ENCODE data around the gene PRLH.

The PRLH gene

DNA sequence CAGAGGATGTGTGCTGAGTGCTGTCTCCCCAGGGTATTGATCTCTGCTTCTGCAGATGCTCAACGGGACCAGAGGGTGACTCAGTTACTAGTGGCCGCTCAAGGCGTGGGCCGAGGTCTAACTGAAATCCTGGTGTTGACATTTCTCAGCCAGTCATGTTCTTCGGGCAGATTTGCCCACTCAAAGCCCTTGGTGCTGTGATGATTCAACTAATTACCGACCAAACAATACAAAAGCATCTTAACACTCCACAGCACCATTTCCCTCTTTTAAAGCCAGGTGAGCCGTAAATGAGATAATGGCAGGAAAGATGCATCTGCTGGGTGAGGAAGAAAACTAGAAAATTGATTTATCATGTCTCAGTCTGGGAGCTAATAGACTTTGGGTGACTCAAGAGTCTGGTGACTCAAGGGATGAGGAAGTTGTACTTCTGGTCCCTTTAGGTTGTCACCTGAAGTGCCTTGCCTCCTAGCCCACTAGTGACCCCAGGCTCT, 32.7 kb upstream of the PRLH start:
- Histone ChIP-seq H3K27me3 (ENCODE audit: low read depth) (no peaks in the 10 kb centered on the region), H3K9me3 (no peaks in the 10 kb centered on the region), H3K36me3 (replicated peaks) (no peaks in the 10 kb centered on the region), H3K4me1 (no peaks in the 10 kb centered on the region), H3K4me3 (no peak overlapping the region)
- no peak for DNase-seq (ENCODE audit: low spot score in 2 of 2)
- in situ Hi-C loops (cut with MboI; ENCODE audit: low sequenced_read_pairs), result no loop called here

DNA sequence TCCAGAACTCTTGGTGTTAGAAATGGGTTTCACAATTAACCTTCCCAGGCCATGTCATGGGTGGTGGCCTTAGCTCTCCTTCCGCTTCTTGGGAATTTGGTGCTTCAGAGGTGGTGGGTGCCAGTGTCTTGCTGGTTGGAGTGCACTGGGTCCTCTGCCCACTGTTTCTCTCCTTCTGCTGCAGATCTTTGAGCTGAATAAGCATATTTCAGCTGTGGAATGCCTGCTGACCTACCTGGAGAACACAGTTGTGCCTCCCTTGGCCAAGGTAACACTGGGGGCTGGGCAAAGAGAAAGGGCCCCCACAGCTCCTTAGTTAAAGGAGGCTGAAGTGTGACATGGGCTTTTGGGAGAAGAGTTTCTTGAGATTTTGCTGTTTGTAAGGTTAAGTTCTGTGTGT, 32.0 kb upstream of the PRLH start:
- Histone ChIP-seq H3K36me3 (replicated peaks) (no peaks in the 10 kb centered on the region), H3K4me3 (no peak overlapping the region), H3K27me3 (ENCODE audit: low read depth) (no peaks in the 10 kb centered on the region), H3K9me3 (no peaks in the 10 kb centered on the region), H3K4me1 (no peaks in the 10 kb centered on the region)
- in situ Hi-C loops (cut with MboI; ENCODE audit: low sequenced_read_pairs), result no loop called here
- DNase-seq (ENCODE audit: low spot score in 2 of 2), result no peak

DNA sequence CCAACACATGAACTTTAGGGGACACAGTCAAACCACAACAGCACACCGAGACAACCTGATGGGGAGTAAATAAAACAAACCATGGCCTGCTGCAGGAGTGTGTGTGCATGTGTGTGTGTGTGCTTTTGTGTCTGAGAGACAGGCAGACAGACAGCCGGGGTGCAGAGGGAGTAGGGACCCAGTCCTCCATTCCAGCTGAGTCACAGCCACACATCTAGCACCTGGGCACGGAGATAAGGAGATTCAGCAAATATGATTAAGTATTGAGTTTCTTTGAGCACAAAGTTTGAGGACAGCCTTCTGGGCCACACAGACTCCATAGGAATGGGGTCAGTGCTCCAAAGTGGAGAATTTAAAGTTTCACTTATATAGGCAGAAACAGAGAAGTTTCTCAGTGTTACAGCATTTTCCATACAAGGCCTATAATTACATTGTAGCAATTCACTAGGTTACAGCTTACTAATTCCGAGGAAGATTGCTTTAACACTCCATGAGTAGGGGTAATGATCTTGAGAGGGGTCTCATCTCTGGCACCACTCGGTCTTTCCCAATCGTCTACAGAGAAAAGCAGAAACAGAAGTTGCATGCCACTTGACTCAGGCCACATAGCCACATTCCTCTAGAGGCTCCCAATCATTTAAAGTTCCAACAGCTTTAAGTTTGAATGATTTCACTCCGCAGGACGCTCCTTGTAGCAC, 30.8 kb upstream of the PRLH start:
- in situ Hi-C loops (cut with MboI; ENCODE audit: low sequenced_read_pairs), result no loop called here
- no peaks in the 10 kb centered on the region for H3K27me3 ChIP-seq (ENCODE audit: low read depth)
- no peak overlapping the region for H3K4me3 ChIP-seq
- no peaks in the 10 kb centered on the region for H3K4me1 ChIP-seq
- DNase-seq (ENCODE audit: low spot score in 2 of 2), result no peak
- H3K9me3 ChIP-seq, result no peaks in the 10 kb centered on the region
- H3K36me3 ChIP-seq (replicated peaks), result no peaks in the 10 kb centered on the region

DNA sequence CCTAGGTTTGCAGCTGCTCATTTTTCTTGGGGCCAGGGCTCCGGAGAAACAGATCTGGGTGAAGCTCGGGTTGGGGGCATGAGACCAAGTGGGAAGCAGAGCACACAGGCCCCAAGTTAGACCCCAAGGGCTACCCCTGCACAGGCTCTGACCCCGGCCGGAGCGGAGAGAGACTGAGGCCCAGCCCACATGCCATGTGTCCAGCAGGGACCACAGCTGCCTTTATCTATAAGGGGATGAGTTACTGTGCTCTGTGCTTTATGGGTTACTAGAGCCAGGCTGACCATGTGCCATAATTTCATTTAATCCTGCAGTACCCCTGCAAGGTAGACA, 30.3 kb upstream of the PRLH start:
- in situ Hi-C loops (cut with MboI; ENCODE audit: low sequenced_read_pairs), result no loop called here
- no peaks in the 10 kb centered on the region for H3K9me3 ChIP-seq
- DNase-seq (ENCODE audit: low spot score in 2 of 2), result no peak
- no peaks in the 10 kb centered on the region for H3K36me3 ChIP-seq (replicated peaks)
- no peak overlapping the region for H3K4me3 ChIP-seq
- no peaks in the 10 kb centered on the region for H3K27me3 ChIP-seq (ENCODE audit: low read depth)
- H3K4me1 ChIP-seq, result no peaks in the 10 kb centered on the region

DNA sequence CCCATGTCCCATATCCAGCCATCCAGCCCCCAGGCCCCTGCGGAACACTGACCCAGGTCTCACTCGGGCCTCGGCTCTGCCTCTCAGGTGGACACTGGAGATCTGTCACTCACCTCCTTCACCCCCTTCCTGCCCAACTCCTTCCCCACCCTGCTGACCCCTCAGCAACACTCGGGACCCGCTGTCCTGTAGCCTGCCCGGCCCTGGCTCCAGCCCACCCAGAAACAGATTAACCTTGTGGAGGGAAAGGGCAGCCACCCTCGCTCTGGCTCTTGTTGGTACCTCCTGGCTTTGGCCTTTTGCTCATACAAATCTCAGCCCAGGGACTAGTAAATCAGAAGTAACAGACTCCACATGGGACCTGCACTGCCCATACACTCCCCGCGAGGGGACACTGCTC, 29.8 kb upstream of the PRLH start:
- H3K4me1 ChIP-seq, result no peaks in the 10 kb centered on the region
- H3K36me3 ChIP-seq (replicated peaks), result no peaks in the 10 kb centered on the region
- no peak overlapping the region for H3K4me3 ChIP-seq
- in situ Hi-C loops (cut with MboI; ENCODE audit: low sequenced_read_pairs), result no loop called here
- DNase-seq (ENCODE audit: low spot score in 2 of 2), result no peak
- H3K9me3 ChIP-seq, result no peaks in the 10 kb centered on the region
- H3K27me3 ChIP-seq (ENCODE audit: low read depth), result no peaks in the 10 kb centered on the region

DNA sequence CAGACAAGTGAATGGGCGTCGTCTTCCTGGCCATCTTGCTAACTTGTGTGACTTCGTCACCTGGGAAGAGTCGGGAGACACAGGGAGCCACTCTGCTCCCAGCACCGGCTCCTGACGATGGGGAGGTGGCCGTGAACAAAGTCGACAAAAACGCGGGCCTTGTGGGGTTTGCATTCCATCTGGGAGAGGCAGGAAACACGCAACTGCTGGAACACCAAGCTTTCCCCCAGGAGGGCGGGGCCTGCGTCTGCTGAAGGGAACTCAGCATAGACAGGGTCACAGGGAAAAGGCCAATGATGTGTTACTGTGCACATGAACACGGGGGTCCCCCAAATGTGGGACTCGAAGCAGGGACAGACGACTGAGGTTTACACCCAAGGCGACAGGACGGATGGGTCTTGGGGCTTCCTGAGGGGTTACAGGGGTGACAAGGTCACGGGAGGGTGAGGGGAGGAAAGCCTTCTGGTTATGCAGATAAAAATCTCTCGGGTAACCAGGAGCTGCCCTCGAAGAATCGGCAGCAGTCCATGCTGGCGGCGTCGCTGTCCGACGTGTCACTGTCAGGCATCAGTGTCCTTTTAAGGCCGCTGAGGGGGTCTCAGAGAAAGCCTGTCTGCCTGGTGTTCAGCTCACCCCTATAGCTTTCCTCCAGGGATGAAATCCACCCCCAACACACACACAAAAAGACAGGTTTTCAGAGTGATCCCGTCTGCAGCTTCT, 28.2 kb upstream of the PRLH start:
- Histone ChIP-seq H3K4me3 (no peak overlapping the region), H3K4me1 (no peaks in the 10 kb centered on the region), H3K27me3 (ENCODE audit: low read depth) (no peaks in the 10 kb centered on the region), H3K36me3 (replicated peaks) (no peaks in the 10 kb centered on the region), H3K9me3 (no peaks in the 10 kb centered on the region)
- in situ Hi-C loops (cut with MboI; ENCODE audit: low sequenced_read_pairs), result no loop called here
- DNase-seq (ENCODE audit: low spot score in 2 of 2), result no peak

DNA sequence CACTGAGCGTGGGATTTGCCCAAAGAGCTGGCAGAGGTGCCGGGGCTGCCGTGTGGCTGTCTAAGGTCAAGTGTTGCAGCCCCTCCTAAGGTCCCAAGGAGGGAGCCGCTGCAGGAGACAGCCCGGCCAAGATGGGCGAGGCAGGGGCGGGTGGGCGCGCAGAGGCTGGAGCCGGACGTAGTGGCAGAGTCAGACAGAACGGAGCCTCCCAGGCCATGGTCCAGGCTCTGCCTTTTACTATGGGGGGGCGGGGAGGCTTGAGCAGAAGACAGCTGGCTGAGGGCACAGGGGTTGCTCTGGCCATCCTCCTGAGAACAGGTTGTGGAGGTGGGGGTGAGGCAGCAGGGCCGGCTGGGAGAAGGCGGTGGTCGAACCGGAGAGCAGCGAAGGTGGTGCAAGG, 27.5 kb upstream of the PRLH start:
- in situ Hi-C loops (cut with MboI; ENCODE audit: low sequenced_read_pairs), result no loop called here
- Histone ChIP-seq H3K4me1 (no peaks in the 10 kb centered on the region), H3K9me3 (no peaks in the 10 kb centered on the region), H3K27me3 (ENCODE audit: low read depth) (no peaks in the 10 kb centered on the region), H3K36me3 (replicated peaks) (no peaks in the 10 kb centered on the region), H3K4me3 (no peak overlapping the region)
- no peak for DNase-seq (ENCODE audit: low spot score in 2 of 2)

DNA sequence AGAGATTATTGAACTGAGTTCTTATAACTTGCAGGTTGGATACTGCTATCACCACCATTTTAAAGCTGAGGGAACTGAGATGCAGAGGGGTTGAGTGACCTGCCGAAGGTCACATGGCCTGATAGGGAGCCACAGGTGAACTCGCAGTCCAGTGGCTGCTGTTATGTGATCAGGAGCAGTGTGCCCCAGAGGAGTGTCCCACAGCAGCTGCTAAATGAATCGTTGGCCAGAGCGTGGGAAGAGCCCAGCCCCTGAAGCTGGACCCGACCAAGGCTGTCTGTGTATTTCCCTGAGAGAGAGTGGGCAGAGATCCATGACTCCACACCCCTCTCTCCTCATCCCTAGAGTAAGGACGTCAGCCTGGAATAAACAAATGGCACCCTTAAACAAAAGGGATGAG, 26.7 kb upstream of the PRLH start:
- no peaks in the 10 kb centered on the region for H3K27me3 ChIP-seq (ENCODE audit: low read depth)
- no peaks in the 10 kb centered on the region for H3K9me3 ChIP-seq
- no peaks in the 10 kb centered on the region for H3K36me3 ChIP-seq (replicated peaks)
- no peak for DNase-seq (ENCODE audit: low spot score in 2 of 2)
- H3K4me3 ChIP-seq, result no peak overlapping the region
- in situ Hi-C loops (cut with MboI; ENCODE audit: low sequenced_read_pairs), result no loop called here
- no peaks in the 10 kb centered on the region for H3K4me1 ChIP-seq

DNA sequence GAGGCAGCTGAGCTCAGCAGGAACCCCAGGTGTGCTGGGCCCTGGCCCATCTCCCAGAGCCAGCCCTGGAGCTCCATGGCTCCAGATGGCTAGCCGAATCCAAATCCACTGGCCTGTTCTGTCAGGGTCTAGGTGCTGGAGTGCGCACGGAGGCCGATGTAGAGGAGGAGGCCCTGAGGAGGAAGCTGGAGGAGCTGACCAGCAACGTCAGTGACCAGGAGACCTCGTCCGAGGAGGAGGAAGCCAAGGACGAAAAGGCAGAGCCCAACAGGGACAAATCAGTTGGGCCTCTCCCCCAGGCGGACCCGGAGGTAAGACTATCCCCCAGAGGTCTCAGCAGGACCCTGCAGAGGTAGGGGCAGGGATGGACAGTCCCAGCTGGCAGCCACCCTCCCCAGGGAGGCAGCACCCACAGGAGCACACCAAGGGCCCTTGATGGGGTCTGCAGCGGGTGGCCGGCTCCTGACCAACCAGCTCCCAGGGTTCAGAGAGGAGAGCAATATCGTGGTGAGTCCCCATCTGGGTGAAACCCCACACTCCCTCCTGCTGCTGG, 26.1 kb upstream of the PRLH start:
- DNase-seq (ENCODE audit: low spot score in 2 of 2), result no peak
- Histone ChIP-seq H3K4me1 (no peaks in the 10 kb centered on the region), H3K27me3 (ENCODE audit: low read depth) (no peaks in the 10 kb centered on the region), H3K9me3 (no peaks in the 10 kb centered on the region), H3K4me3 (no peak overlapping the region), H3K36me3 (replicated peaks) (no peaks in the 10 kb centered on the region)
- in situ Hi-C loops (cut with MboI; ENCODE audit: low sequenced_read_pairs), result no loop called here

DNA sequence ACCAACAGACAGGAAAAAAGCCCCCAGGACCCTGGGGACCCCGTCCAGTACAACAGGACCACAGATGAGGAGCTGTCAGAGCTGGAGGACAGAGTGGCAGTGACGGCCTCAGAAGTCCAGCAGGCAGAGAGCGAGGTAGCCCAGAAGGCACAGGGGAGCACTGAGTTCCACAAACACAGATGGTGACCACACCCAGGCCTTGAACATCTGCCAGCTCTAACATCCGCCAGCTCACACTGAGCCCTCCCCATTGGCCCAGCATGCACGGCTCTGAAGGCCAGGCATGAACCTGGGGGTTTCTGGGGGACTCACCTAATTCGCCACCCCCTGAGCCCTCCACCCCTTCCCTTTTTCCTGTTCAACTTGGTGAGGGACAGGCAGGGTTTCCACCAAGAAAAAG, 25.6 kb upstream of the PRLH start:
- DNase-seq (ENCODE audit: low spot score in 2 of 2), result no peak
- Histone ChIP-seq H3K4me3 (no peak overlapping the region), H3K36me3 (replicated peaks) (no peaks in the 10 kb centered on the region), H3K9me3 (no peaks in the 10 kb centered on the region), H3K27me3 (ENCODE audit: low read depth) (no peaks in the 10 kb centered on the region), H3K4me1 (no peaks in the 10 kb centered on the region)
- in situ Hi-C loops (cut with MboI; ENCODE audit: low sequenced_read_pairs), result no loop called here

DNA sequence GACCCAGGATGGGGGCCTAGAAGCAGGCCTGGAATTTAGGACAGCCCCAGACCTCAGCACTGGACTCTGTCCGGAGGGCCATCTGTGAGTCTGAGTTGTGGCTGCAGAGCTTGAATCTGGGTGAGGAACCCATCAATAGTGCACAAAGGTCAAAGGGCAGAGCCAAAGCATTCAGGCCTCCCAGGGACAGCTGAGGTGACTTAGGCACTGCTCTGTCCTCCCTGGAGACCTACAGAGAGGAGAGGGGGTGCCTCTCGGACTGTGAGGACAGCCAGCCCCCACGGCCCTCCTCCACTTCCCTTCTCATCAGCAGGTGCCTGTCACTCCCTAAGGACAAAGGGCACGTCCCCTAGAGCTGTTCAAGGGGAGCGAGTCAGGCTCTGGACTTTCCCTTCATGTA, 25.1 kb upstream of the PRLH start:
- Histone ChIP-seq H3K4me3 (no peak overlapping the region), H3K9me3 (no peaks in the 10 kb centered on the region), H3K27me3 (ENCODE audit: low read depth) (no peaks in the 10 kb centered on the region), H3K4me1 (no peaks in the 10 kb centered on the region), H3K36me3 (replicated peaks) (no peaks in the 10 kb centered on the region)
- in situ Hi-C loops (cut with MboI; ENCODE audit: low sequenced_read_pairs), result no loop called here
- no peak for DNase-seq (ENCODE audit: low spot score in 2 of 2)

DNA sequence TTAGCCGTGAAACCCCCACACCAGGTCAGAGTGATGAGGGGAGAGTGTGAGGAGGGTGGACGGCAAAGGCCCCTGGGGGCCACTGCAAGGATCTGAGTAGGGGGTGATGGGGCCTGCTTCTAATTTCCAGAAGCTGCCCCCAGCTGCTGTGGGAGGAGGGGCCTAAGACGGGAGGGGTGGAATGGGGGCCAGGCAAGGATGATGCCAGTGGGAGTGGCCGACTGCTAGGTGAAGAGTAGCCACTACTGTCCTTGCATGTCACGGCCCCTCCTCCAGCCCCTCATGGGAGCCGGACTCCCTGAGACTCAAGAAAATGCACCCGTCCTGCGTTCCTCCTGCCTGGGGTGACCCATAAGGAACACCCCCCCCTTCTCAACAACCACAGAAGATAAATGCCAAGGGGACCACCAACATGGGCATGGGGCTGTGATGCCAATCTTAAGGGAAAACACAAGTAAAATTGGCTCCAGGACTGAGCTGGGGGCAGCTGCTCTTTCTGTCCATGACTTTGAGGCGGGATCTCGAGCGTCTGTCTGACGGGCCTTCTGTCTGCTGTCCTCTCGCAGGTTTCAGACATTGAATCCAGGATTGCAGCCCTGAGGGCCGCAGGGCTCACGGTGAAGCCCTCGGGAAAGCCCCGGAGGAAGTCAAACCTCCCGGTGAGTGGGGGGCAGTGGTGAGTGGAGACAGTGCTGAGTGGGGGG, 24.2 kb upstream of the PRLH start:
- in situ Hi-C loops (cut with MboI; ENCODE audit: low sequenced_read_pairs), result no loop called here
- H3K36me3 ChIP-seq (replicated peaks), result no peaks in the 10 kb centered on the region
- no peaks in the 10 kb centered on the region for H3K9me3 ChIP-seq
- no peak for DNase-seq (ENCODE audit: low spot score in 2 of 2)
- H3K4me3 ChIP-seq, result no peak overlapping the region
- no peaks in the 10 kb centered on the region for H3K27me3 ChIP-seq (ENCODE audit: low read depth)
- no peaks in the 10 kb centered on the region for H3K4me1 ChIP-seq

DNA sequence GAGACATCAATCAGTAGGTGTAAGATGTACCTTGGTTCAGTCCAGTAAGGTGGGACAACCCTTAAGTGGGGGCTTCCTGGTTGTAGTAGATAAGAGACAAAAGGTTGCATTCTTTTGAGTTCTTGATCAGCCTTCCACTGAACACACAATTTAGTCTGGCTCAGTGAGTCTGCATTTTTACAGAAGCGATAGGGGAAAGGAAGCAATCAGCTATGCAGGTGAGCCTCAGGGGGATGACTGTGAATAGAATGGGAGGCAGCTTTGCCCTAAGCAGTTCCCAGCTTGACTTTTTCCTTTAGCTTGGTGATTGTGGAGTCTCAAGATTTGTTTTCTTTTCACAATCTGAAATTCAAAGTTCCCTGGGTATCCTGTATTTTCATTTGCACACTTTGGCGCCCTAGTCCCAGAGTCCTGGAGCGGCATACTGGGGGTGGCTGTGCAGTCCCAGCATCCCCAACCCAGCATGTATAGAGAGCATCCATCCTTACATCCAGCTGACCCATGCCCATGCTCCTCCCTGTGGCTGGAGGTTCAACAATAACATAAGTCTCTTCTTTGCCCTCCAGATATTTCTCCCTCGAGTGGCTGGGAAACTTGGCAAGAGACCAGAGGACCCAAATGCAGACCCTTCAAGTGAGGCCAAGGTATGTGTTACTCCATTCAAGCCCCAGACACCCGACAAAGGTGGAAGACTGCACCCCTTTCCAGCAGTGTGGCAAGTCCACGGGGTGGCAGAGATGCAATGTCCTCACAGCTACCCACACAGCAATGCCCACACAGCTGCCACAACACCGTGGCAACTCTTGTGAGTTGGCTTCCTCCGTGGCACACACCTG, 20.1 kb upstream of the PRLH start:
- no peaks in the 10 kb centered on the region for H3K4me1 ChIP-seq
- in situ Hi-C loops (cut with MboI; ENCODE audit: low sequenced_read_pairs), result no loop called here

More for the DNA sequence above, 20.1 kb upstream of the PRLH start:
- no peaks in the 10 kb centered on the region for H3K9me3 ChIP-seq
- no peaks in the 10 kb centered on the region for H3K36me3 ChIP-seq (replicated peaks)
- no peak for DNase-seq (ENCODE audit: low spot score in 2 of 2)
- 0 out of 2 replicates have a peak, but pooled peaks cover 2% of the 10 kb centered on the region for H3K27me3 ChIP-seq (ENCODE audit: low read depth)
- no peak overlapping the region for H3K4me3 ChIP-seq

All from HAP-1 (cell line).